ENCODE measurements around the gene ARRDC5. TPM values are rescaled to one million over a fixed set of nuclear protein-coding genes. Genes with fewer than 3 reads are reported as not detected.
A peak's percentile ranks its signal among the peaks of the same experiment; 100 is the strongest.
"Not testable (repeated sequence)": the region's sequence is repeated elsewhere in the genome, so short reads cannot be mapped to it uniquely, and the experiment has no call there.

The ARRDC5 gene
- total RNA-seq, 1 experiment from 2014 or later: not detected

GRCh38 chr19:4859697-4860096 lies 43.0 kb downstream of the ARRDC5 start:
- Histone ChIP-seq H4K5ac (ENCODE audit: insufficient read length, low read depth, low read length) (no peak overlapping the region), H3K9me3 (ENCODE audit: control insufficient read depth, low read depth, low read length) (no peaks in the 10 kb centered on the region), H3K9ac (ENCODE audit: extremely low read depth, insufficient read length, low read length) (no peak overlapping the region), H2BK5ac (ENCODE audit: insufficient read length, low read length) (no peak overlapping the region), H2BK12ac (ENCODE audit: insufficient read length, low read depth, low read length) (no peak overlapping the region), H2AK5ac (ENCODE audit: insufficient read length, low read length) (no peak overlapping the region), H3K27me3 (ENCODE audit: insufficient read depth, low read length) (no peaks in the 10 kb centered on the region), H4K20me1 (ENCODE audit: control insufficient read depth, insufficient read depth, insufficient read length) (no peaks in the 10 kb centered on the region), H2BK20ac (ENCODE audit: low read depth, low read length, poor library complexity, severe bottlenecking) (no peak overlapping the region), H3K79me1 (ENCODE audit: insufficient read depth, low read depth, low read length, poor library complexity, severe bottlenecking) (no peaks in the 10 kb centered on the region), H3K4me1 (ENCODE audit: insufficient read depth, low read length) (no peaks in the 10 kb centered on the region), H3K23me2 (ENCODE audit: insufficient read length, low read depth, low read length, poor library complexity, severe bottlenecking) (no peaks in the 10 kb centered on the region), H4K91ac (ENCODE audit: insufficient read length, low read depth, low read length) (no peak overlapping the region), H2BK15ac (ENCODE audit: low read depth, low read length) (no peak overlapping the region), H3K4ac (ENCODE audit: low read depth, low read length) (no peak overlapping the region), H2BK120ac (ENCODE audit: low read depth, low read length, poor library complexity, severe bottlenecking) (no peak overlapping the region), H2AFZ (ENCODE audit: low read length) (no peak overlapping the region), H3K4me2 (ENCODE audit: insufficient read depth, insufficient read length, low read length) (no peak overlapping the region), H3T11ph (ENCODE audit: low read length) (no peak overlapping the region), H3K56ac (ENCODE audit: insufficient read length, low read depth, low read length) (no peak overlapping the region), H3K23ac (ENCODE audit: insufficient read length, low read depth, low read length) (no peak overlapping the region), H3K18ac (ENCODE audit: insufficient read length, low read depth, low read length) (no peak overlapping the region), H3K79me2 (ENCODE audit: insufficient read depth, low read length) (no peaks in the 10 kb centered on the region), H3K14ac (ENCODE audit: insufficient read depth, low read length) (no peak overlapping the region), H3K27ac (ENCODE audit: insufficient read length, low read depth, low read length) (no peak overlapping the region), H4K8ac (replicated peaks; ENCODE audit: insufficient read length, low read depth, low read length) (no peak overlapping the region)
- WGBS (ENCODE audit: extremely low coverage, insufficient read length, low lambda C conversion rate): no CpG with 5 or more reads among the region's 11 CpGs
- H3K27me3 Mint-ChIP-seq (ENCODE audit: low read depth): no peaks in the 10 kb centered on the region
- no peaks in the 10 kb centered on the region for H3K4me1 Mint-ChIP-seq
- no peaks in the 10 kb centered on the region for H3K9me3 Mint-ChIP-seq
- H3K27ac Mint-ChIP-seq: peak overlapping the region in 1 of 3 experiments; percentile 77; a peak in 1 of 7 replicates
- peaks cover 4 to 46% (median 41%) of the 10 kb centered on the region in 3 experiments; a peak in 5 of 7 replicates for H3K36me3 Mint-ChIP-seq (ENCODE audit: insufficient read depth in 1 of 3, low read depth in 3 of 3)
- TF ChIP-seq, protein P1, sequence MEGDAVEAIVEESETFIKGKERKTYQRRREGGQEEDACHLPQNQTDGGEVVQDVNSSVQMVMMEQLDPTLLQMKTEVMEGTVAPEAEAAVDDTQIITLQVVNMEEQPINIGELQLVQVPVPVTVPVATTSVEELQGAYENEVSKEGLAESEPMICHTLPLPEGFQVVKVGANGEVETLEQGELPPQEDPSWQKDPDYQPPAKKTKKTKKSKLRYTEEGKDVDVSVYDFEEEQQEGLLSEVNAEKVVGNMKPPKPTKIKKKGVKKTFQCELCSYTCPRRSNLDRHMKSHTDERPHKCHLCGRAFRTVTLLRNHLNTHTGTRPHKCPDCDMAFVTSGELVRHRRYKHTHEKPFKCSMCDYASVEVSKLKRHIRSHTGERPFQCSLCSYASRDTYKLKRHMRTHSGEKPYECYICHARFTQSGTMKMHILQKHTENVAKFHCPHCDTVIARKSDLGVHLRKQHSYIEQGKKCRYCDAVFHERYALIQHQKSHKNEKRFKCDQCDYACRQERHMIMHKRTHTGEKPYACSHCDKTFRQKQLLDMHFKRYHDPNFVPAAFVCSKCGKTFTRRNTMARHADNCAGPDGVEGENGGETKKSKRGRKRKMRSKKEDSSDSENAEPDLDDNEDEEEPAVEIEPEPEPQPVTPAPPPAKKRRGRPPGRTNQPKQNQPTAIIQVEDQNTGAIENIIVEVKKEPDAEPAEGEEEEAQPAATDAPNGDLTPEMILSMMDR (conservative IDR thresholded peaks at IDR 0.05): no peak
- no peak overlapping the region for H3K4me3 Mint-ChIP-seq
- no peak for DNase-seq

GRCh38 chr19:4856468-4856867 lies 46.2 kb downstream of the ARRDC5 start:
- DNase-seq; H3T11ph ChIP-seq (ENCODE audit: low read length); H3K9ac ChIP-seq (ENCODE audit: extremely low read depth, insufficient read length, low read length); H3K27ac ChIP-seq (ENCODE audit: insufficient read length, low read depth, low read length); H3K4me1 Mint-ChIP-seq; H3K56ac ChIP-seq (ENCODE audit: insufficient read length, low read depth, low read length); H3K4ac ChIP-seq (ENCODE audit: low read depth, low read length); H2BK120ac ChIP-seq (ENCODE audit: low read depth, low read length, poor library complexity, severe bottlenecking); H4K91ac ChIP-seq (ENCODE audit: insufficient read length, low read depth, low read length); H3K18ac ChIP-seq (ENCODE audit: insufficient read length, low read depth, low read length); H2AFZ ChIP-seq (ENCODE audit: low read length); H4K8ac ChIP-seq (replicated peaks; ENCODE audit: insufficient read length, low read depth, low read length); H4K20me1 ChIP-seq (ENCODE audit: control insufficient read depth, insufficient read depth, insufficient read length); H3K4me1 ChIP-seq (ENCODE audit: insufficient read depth, low read length); H3K79me2 ChIP-seq (ENCODE audit: insufficient read depth, low read length); H3K27me3 ChIP-seq (ENCODE audit: insufficient read depth, low read length); H3K27me3 Mint-ChIP-seq (ENCODE audit: low read depth); H2BK15ac ChIP-seq (ENCODE audit: low read depth, low read length); H3K14ac ChIP-seq (ENCODE audit: insufficient read depth, low read length); H3K4me3 Mint-ChIP-seq; H3K9me3 ChIP-seq (ENCODE audit: control insufficient read depth, low read depth, low read length); H3K79me1 ChIP-seq (ENCODE audit: insufficient read depth, low read depth, low read length, poor library complexity, severe bottlenecking); H3K27ac Mint-ChIP-seq; H3K23ac ChIP-seq (ENCODE audit: insufficient read length, low read depth, low read length); H3K9me3 Mint-ChIP-seq; H2BK20ac ChIP-seq (ENCODE audit: low read depth, low read length, poor library complexity, severe bottlenecking); H3K4me2 ChIP-seq (ENCODE audit: insufficient read depth, insufficient read length, low read length); H4K5ac ChIP-seq (ENCODE audit: insufficient read length, low read depth, low read length); H2BK12ac ChIP-seq (ENCODE audit: insufficient read length, low read depth, low read length); H2AK5ac ChIP-seq (ENCODE audit: insufficient read length, low read length); H3K23me2 ChIP-seq (ENCODE audit: insufficient read length, low read depth, low read length, poor library complexity, severe bottlenecking); H2BK5ac ChIP-seq (ENCODE audit: insufficient read length, low read length): not testable (repeated sequence)
- no CpG with 5 or more reads among the region's 12 CpGs for WGBS (ENCODE audit: extremely low coverage, insufficient read length, low lambda C conversion rate)
- peaks cover 8 to 56% (median 53%) of the 10 kb centered on the region in 3 experiments; a peak in 6 of 7 replicates for H3K36me3 Mint-ChIP-seq (ENCODE audit: insufficient read depth in 1 of 3, low read depth in 3 of 3)

Measured in H9 (cell line).